ENCODE results near the gene CECR2.

CECR2 gene

DNA sequence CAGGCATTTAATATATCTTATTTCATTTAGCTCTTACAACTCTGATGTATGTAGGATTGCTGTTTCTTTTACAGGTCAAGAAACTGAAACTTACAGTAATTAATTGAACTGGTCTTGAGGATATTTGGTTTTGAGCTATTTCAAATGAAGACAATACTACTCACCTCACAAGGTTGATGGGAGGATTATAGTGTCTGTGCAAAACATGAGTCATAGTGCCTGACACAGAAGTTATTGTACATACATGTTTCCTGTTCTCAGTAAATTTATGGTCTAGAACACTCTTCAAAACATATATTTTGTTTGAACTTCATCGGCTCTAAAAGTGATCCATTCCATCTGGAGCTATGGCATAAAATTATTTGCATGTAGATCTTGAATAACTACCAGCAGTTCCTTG is 61.9 kb downstream of the CECR2 start:
- H4K91ac ChIP-seq (ENCODE audit: low read depth, low read length, poor library complexity) = no peak overlapping the region
- no peaks in the 10 kb centered on the region for H3K27me3 ChIP-seq (ENCODE audit: control insufficient read depth in 3 of 3, insufficient read depth in 3 of 3, low read depth in 1 of 3, low read length in 3 of 3)
- no peak overlapping the region for H2AK5ac ChIP-seq (ENCODE audit: low read depth, low read length)
- DNase-seq (ENCODE audit: low spot score) = no peak
- no peak overlapping the region for H3K18ac ChIP-seq (ENCODE audit: low read length)
- H4K8ac ChIP-seq (ENCODE audit: low read depth, low read length) = no peak overlapping the region
- H3K36me3 ChIP-seq (replicated peaks in 1 of 2; ENCODE audit: control insufficient read depth in 2 of 2, insufficient read depth in 2 of 2, low read length in 2 of 2) = no peaks in the 10 kb centered on the region
- no peaks in the 10 kb centered on the region for H3K9me3 ChIP-seq (replicated peaks in 1 of 2; ENCODE audit: control insufficient read depth in 2 of 2, insufficient read depth in 1 of 2, low read depth in 1 of 2, low read length in 2 of 2)
- H3K4me2 ChIP-seq (ENCODE audit: insufficient read depth, low read length, poor library complexity, severe bottlenecking) = no peak overlapping the region
- H2AFZ ChIP-seq (ENCODE audit: low read length) = no peak overlapping the region
- H3K4me3 ChIP-seq (ENCODE audit: low read length in 2 of 2) = no peak overlapping the region
- H2BK120ac ChIP-seq (ENCODE audit: low read depth, low read length) = no peak overlapping the region
- H3K14ac ChIP-seq (ENCODE audit: low read length) = no peak overlapping the region
- H3K79me1 ChIP-seq (ENCODE audit: low read depth, low read length) = no peaks in the 10 kb centered on the region
- H3K4me1 ChIP-seq (ENCODE audit: control insufficient read depth in 2 of 2, insufficient read depth in 1 of 2, low read depth in 1 of 2, low read length in 2 of 2) = peaks cover 23 to 25% of the 10 kb centered on the region in 2 donors
- no peak overlapping the region for H2BK15ac ChIP-seq (ENCODE audit: low read length)
- no peak overlapping the region for H3K27ac ChIP-seq (replicated peaks; ENCODE audit: low read length)
- WGBS, 2 donors (ENCODE audit: extremely low coverage in 2 of 2, insufficient read length in 2 of 2, insufficient replicate concordance in 1 of 2) = no CpG with 5 or more reads among the region's 1 CpG
- H2BK12ac ChIP-seq (ENCODE audit: low read length) = no peak overlapping the region
- no peak overlapping the region for H2BK5ac ChIP-seq (ENCODE audit: low read length)
- no peak overlapping the region for H3K23ac ChIP-seq (ENCODE audit: low read depth, low read length, poor library complexity)
- no peak overlapping the region for H3K9ac ChIP-seq (ENCODE audit: low read depth, low read length, poor library complexity)
- no peak overlapping the region for H3K4ac ChIP-seq (ENCODE audit: low read length)

DNA sequence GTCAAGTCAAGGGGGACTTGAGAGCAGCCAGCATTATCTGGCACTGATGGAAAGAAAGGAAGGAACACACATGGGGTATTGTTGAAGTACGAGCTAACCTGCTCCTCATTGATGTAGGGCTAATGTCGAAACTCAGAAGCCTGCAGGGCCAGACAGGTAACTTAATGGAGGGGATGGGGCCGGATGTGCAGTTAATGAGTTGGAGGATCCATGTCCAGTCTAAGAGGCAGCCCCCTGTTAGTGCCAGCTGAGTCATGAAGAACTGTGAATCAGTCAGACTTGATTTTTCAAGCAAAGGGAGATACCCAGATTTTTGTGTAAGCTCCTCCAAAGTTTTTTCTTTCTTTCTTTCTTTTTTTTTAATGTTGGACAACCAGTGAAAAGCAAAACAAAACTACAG is 65.6 kb downstream of the CECR2 start:
- Histone ChIP-seq H2BK15ac (ENCODE audit: low read length) (no peak overlapping the region), H3K9ac (ENCODE audit: low read depth, low read length, poor library complexity) (no peak overlapping the region), H3K14ac (ENCODE audit: low read length) (no peak overlapping the region), H3K79me1 (ENCODE audit: low read depth, low read length) (peaks cover 2% of the 10 kb centered on the region), H2BK5ac (ENCODE audit: low read length) (no peak overlapping the region), H3K18ac (ENCODE audit: low read length) (no peak overlapping the region), H3K4me2 (ENCODE audit: insufficient read depth, low read length, poor library complexity, severe bottlenecking) (no peak overlapping the region), H2AFZ (ENCODE audit: low read length) (no peak overlapping the region), H3K27ac (replicated peaks; ENCODE audit: low read length) (no peak overlapping the region), H3K27me3 (ENCODE audit: control insufficient read depth in 3 of 3, insufficient read depth in 3 of 3, low read depth in 1 of 3, low read length in 3 of 3) (no peaks in the 10 kb centered on the region), H2BK12ac (ENCODE audit: low read length) (no peak overlapping the region), H2BK120ac (ENCODE audit: low read depth, low read length) (no peak overlapping the region), H3K23ac (ENCODE audit: low read depth, low read length, poor library complexity) (no peak overlapping the region), H3K9me3 (replicated peaks in 1 of 2; ENCODE audit: control insufficient read depth in 2 of 2, insufficient read depth in 1 of 2, low read depth in 1 of 2, low read length in 2 of 2) (no peaks in the 10 kb centered on the region), H3K4me3 (ENCODE audit: low read length in 2 of 2) (no peak overlapping the region), H4K8ac (ENCODE audit: low read depth, low read length) (no peak overlapping the region), H3K4me1 (ENCODE audit: control insufficient read depth in 2 of 2, insufficient read depth in 1 of 2, low read depth in 1 of 2, low read length in 2 of 2) (peaks cover 31 to 41% of the 10 kb centered on the region in 2 donors), H2AK5ac (ENCODE audit: low read depth, low read length) (no peak overlapping the region), H4K91ac (ENCODE audit: low read depth, low read length, poor library complexity) (no peak overlapping the region), H3K36me3 (replicated peaks in 1 of 2; ENCODE audit: control insufficient read depth in 2 of 2, insufficient read depth in 2 of 2, low read length in 2 of 2) (no peaks in the 10 kb centered on the region), H3K4ac (ENCODE audit: low read length) (no peak overlapping the region)
- no peak for DNase-seq (ENCODE audit: low spot score)
- no CpG with 5 or more reads among the region's 3 CpGs for WGBS, 2 donors (ENCODE audit: extremely low coverage in 2 of 2, insufficient read length in 2 of 2, insufficient replicate concordance in 1 of 2)

DNA sequence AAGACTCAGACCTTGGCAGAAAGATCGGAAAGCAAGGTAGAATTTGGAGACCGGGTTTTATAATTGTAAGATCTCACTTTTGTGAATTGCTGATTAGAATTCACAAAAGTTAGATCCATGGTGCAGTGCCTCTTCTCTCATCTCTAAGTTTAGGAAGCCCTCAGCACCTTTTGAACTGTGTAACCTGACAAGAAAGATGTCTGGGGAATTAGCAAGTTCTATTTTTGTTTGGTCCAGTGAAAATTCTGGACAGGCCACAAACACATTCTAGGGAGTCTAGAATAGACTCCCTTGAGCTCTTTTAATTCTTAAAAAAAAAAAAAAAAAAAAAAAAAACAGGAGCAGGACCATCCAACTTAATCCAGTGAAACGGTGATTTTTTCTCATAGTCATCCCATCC is 66.1 kb downstream of the CECR2 start:
- Histone ChIP-seq H2BK12ac (ENCODE audit: low read length) (no peak overlapping the region), H3K9me3 (replicated peaks in 1 of 2; ENCODE audit: control insufficient read depth in 2 of 2, insufficient read depth in 1 of 2, low read depth in 1 of 2, low read length in 2 of 2) (no peaks in the 10 kb centered on the region), H4K91ac (ENCODE audit: low read depth, low read length, poor library complexity) (no peak overlapping the region), H2BK120ac (ENCODE audit: low read depth, low read length) (no peak overlapping the region), H3K4me1 (ENCODE audit: control insufficient read depth in 2 of 2, insufficient read depth in 1 of 2, low read depth in 1 of 2, low read length in 2 of 2) (peaks cover 28 to 38% of the 10 kb centered on the region in 2 donors), H2BK15ac (ENCODE audit: low read length) (no peak overlapping the region), H3K18ac (ENCODE audit: low read length) (no peak overlapping the region), H2BK5ac (ENCODE audit: low read length) (no peak overlapping the region), H3K4ac (ENCODE audit: low read length) (no peak overlapping the region), H3K9ac (ENCODE audit: low read depth, low read length, poor library complexity) (no peak overlapping the region), H3K4me2 (ENCODE audit: insufficient read depth, low read length, poor library complexity, severe bottlenecking) (no peak overlapping the region), H3K23ac (ENCODE audit: low read depth, low read length, poor library complexity) (no peak overlapping the region), H2AFZ (ENCODE audit: low read length) (no peak overlapping the region), H3K14ac (ENCODE audit: low read length) (no peak overlapping the region), H3K27me3 (ENCODE audit: control insufficient read depth in 3 of 3, insufficient read depth in 3 of 3, low read depth in 1 of 3, low read length in 3 of 3) (no peaks in the 10 kb centered on the region), H3K79me1 (ENCODE audit: low read depth, low read length) (peaks cover 2% of the 10 kb centered on the region), H3K27ac (replicated peaks; ENCODE audit: low read length) (no peak overlapping the region), H3K36me3 (replicated peaks in 1 of 2; ENCODE audit: control insufficient read depth in 2 of 2, insufficient read depth in 2 of 2, low read length in 2 of 2) (no peaks in the 10 kb centered on the region), H4K8ac (ENCODE audit: low read depth, low read length) (no peak overlapping the region), H2AK5ac (ENCODE audit: low read depth, low read length) (no peak overlapping the region), H3K4me3 (ENCODE audit: low read length in 2 of 2) (no peak overlapping the region)
- no CpG with 5 or more reads among the region's 3 CpGs for WGBS, 2 donors (ENCODE audit: extremely low coverage in 2 of 2, insufficient read length in 2 of 2, insufficient replicate concordance in 1 of 2)
- no peak for DNase-seq (ENCODE audit: low spot score)

DNA sequence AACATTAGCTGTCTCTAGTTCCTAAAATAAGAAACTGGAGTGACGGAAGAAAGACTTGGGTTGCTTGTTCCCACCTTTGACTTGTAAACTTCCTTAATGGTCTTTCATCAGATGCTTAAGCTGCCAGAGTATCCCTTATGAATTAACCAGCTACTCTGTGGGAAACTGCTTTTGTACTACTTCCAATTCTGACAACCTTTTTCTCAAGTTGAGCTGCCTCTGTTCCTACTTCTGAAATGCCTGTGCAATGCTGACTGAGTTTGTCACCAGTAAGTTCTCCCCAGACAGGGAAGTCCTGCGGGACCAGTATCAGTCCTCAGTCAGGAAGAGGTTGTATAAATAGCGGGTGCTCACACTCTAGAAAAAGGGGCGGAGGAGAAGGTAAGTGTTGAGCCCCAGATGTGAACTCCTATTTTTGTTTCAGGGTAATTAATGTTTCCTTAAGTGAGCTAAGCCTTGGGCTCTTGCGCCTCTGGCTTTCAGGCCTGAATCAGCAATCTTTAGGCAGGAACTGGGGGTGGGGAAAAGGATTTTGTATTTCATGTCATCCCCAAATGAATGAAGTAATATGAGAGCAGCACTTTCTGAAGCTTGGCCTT is 67.2 kb downstream of the CECR2 start:
- H3K18ac ChIP-seq (ENCODE audit: low read length) = no peak overlapping the region
- no peak overlapping the region for H2BK12ac ChIP-seq (ENCODE audit: low read length)
- no peaks in the 10 kb centered on the region for H3K27me3 ChIP-seq (ENCODE audit: control insufficient read depth in 3 of 3, insufficient read depth in 3 of 3, low read depth in 1 of 3, low read length in 3 of 3)
- H3K4me1 ChIP-seq (ENCODE audit: control insufficient read depth in 2 of 2, insufficient read depth in 1 of 2, low read depth in 1 of 2, low read length in 2 of 2) = peaks cover 25 to 36% of the 10 kb centered on the region in 2 donors
- no peaks in the 10 kb centered on the region for H3K9me3 ChIP-seq (replicated peaks in 1 of 2; ENCODE audit: control insufficient read depth in 2 of 2, insufficient read depth in 1 of 2, low read depth in 1 of 2, low read length in 2 of 2)
- H4K8ac ChIP-seq (ENCODE audit: low read depth, low read length) = no peak overlapping the region
- no peak overlapping the region for H2AFZ ChIP-seq (ENCODE audit: low read length)
- no peak overlapping the region for H3K9ac ChIP-seq (ENCODE audit: low read depth, low read length, poor library complexity)
- no peak overlapping the region for H4K91ac ChIP-seq (ENCODE audit: low read depth, low read length, poor library complexity)
- H2BK15ac ChIP-seq (ENCODE audit: low read length) = no peak overlapping the region
- no peak overlapping the region for H3K14ac ChIP-seq (ENCODE audit: low read length)
- H3K36me3 ChIP-seq (replicated peaks in 1 of 2; ENCODE audit: control insufficient read depth in 2 of 2, insufficient read depth in 2 of 2, low read length in 2 of 2) = no peaks in the 10 kb centered on the region
- H2BK120ac ChIP-seq (ENCODE audit: low read depth, low read length) = no peak overlapping the region
- no CpG with 5 or more reads among the region's 5 CpGs for WGBS, 2 donors (ENCODE audit: extremely low coverage in 2 of 2, insufficient read length in 2 of 2, insufficient replicate concordance in 1 of 2)
- H3K79me1 ChIP-seq (ENCODE audit: low read depth, low read length) = peaks cover 2% of the 10 kb centered on the region
- peak; percentile 14 for DNase-seq (ENCODE audit: low spot score)
- H2AK5ac ChIP-seq (ENCODE audit: low read depth, low read length) = no peak overlapping the region
- no peak overlapping the region for H3K23ac ChIP-seq (ENCODE audit: low read depth, low read length, poor library complexity)
- H3K4ac ChIP-seq (ENCODE audit: low read length) = no peak overlapping the region
- peak overlapping the region; percentile 33 for H3K27ac ChIP-seq (replicated peaks; ENCODE audit: low read length)
- no peak overlapping the region for H2BK5ac ChIP-seq (ENCODE audit: low read length)
- peak overlapping the region; percentile 29 for H3K4me2 ChIP-seq (ENCODE audit: insufficient read depth, low read length, poor library complexity, severe bottlenecking)
- H3K4me3 ChIP-seq (ENCODE audit: low read length in 2 of 2) = peak overlapping the region in 1 of 2 donors; percentile 22
